OCI-M1 (cell line): ENCODE data around the gene SLC24A3.

Experiments
- DNase-seq: peaks from one replicate; lab custom pipeline; 2025; lab: John Stamatoyannopoulos, UW

The SLC24A3 gene

GRCh38 chr20:19457611-19458010 lies 245.2 kb downstream of the SLC24A3 start:
- DNase-seq = no peak

- DNase-seq = no peak
Observed at GRCh38 chr20:19460386-19460785, 247.9 kb downstream of the SLC24A3 start.

GRCh38 chr20:19462491-19462890 lies 250.0 kb downstream of the SLC24A3 start:
- DNase-seq = no peak

GRCh38 chr20:19463597-19463996 lies 251.2 kb downstream of the SLC24A3 start:
- no peak for DNase-seq

GRCh38 chr20:19465536-19465935 lies 253.1 kb downstream of the SLC24A3 start:
- DNase-seq = peak; percentile 95

- DNase-seq = no peak
Observed at GRCh38 chr20:19466206-19466928, 253.9 kb downstream of the SLC24A3 start.

GRCh38 chr20:19473216-19473921 lies 260.9 kb downstream of the SLC24A3 start:
- peak; percentile 78 for DNase-seq

- no peak for DNase-seq
Observed at GRCh38 chr20:19473922-19474286, 261.5 kb downstream of the SLC24A3 start.

GRCh38 chr20:19478320-19478895 lies 266.0 kb downstream of the SLC24A3 start:
- peak; percentile 58 for DNase-seq

- DNase-seq = no peak
Observed at GRCh38 chr20:19482726-19483125, 270.3 kb downstream of the SLC24A3 start.

GRCh38 chr20:19483309-19483708 lies 270.9 kb downstream of the SLC24A3 start:
- no peak for DNase-seq

- peak; percentile 88 for DNase-seq
Observed at GRCh38 chr20:19486446-19486845, 274.0 kb downstream of the SLC24A3 start.

GRCh38 chr20:19487420-19487819 lies 275.0 kb downstream of the SLC24A3 start:
- peak; percentile 12 for DNase-seq

- no peak for DNase-seq
Observed at GRCh38 chr20:19491241-19491640, 278.8 kb downstream of the SLC24A3 start.

- DNase-seq = no peak
Observed at GRCh38 chr20:19492116-19492515, 279.7 kb downstream of the SLC24A3 start.

- no peak for DNase-seq
Observed at GRCh38 chr20:19492687-19493336, 280.4 kb downstream of the SLC24A3 start.

GRCh38 chr20:19493794-19494495 lies 281.5 kb downstream of the SLC24A3 start:
- no peak for DNase-seq

GRCh38 chr20:19495905-19496703 lies 283.7 kb downstream of the SLC24A3 start:
- no peak for DNase-seq

- DNase-seq = no peak
Observed at GRCh38 chr20:19497064-19497463, 284.6 kb downstream of the SLC24A3 start.

- no peak for DNase-seq
Observed at GRCh38 chr20:19498756-19499155, 286.3 kb downstream of the SLC24A3 start.

- DNase-seq = no peak
Observed at GRCh38 chr20:19501476-19502115, 289.2 kb downstream of the SLC24A3 start.
